ENCODE data around the gene MSI2.
A peak's percentile ranks its signal among the peaks of the same experiment; 100 is the strongest.

MSI2 gene

DNA sequence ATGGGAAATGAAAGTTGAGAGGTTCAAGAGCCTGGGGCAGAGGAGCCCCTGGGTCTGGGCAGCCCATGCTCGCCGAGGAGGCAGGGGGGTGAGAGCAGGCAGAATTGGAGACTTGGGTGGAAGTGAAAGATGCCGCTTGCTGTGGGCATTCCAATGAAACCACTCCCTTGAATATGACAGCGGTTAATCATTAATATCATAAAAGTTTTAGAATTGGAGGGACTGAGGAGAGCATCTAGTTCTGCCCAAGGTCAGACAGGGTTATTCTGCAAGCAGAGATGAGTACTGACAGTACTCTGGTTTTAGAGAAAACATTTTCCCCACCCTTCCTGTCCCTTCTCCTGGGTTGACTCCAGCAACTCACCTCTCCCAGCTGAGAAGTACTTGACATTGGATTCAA, 180.2 kb downstream of the MSI2 start:
- TF ChIP-seq OSR1 (CRISPR knock-in tag; IDR thresholded peaks at IDR 0.05) (no peak), ZNF8 (CRISPR knock-in tag; IDR thresholded peaks at IDR 0.05) (no peak), ZNF565 (CRISPR knock-in tag; conservative IDR thresholded peaks at IDR 0.05; ENCODE audit: low read depth) (no peak), ZFP30 (CRISPR knock-in tag; IDR thresholded peaks at IDR 0.05) (no peak)
- no peak for ATAC-seq

DNA sequence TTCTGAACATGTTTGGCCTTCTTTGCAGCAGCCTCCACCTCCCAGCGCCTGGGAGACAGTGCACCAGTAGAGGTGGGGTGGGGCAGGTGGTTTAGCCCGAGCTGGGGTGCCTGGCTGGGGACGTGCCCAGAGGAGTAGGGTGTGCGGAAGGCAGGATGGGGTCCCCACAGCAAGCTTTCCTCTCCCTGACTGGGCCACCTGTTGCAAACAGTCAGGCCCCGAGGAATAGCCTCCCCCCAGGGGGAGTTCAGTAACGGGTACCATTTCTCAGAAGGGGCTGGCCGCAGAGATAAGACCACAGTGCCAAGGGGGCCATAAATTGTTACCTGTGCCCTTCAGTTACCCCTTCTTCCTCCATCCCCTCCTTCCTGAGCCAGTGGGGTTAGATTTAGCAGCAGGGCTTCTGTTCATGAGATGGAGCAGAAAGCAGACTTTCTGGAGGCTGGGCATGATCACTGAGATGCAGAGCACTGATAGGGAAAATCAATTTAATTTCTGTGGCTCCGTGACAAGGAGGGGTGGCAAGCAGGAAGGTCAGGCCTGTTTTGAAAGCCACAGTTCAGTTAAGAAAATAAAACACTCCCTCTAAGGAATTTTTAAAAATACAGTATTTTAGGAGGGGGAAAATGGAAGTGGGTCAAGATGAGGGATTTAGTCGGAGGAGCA, 181.9 kb downstream of the MSI2 start:
- TF ChIP-seq, protein P1, sequence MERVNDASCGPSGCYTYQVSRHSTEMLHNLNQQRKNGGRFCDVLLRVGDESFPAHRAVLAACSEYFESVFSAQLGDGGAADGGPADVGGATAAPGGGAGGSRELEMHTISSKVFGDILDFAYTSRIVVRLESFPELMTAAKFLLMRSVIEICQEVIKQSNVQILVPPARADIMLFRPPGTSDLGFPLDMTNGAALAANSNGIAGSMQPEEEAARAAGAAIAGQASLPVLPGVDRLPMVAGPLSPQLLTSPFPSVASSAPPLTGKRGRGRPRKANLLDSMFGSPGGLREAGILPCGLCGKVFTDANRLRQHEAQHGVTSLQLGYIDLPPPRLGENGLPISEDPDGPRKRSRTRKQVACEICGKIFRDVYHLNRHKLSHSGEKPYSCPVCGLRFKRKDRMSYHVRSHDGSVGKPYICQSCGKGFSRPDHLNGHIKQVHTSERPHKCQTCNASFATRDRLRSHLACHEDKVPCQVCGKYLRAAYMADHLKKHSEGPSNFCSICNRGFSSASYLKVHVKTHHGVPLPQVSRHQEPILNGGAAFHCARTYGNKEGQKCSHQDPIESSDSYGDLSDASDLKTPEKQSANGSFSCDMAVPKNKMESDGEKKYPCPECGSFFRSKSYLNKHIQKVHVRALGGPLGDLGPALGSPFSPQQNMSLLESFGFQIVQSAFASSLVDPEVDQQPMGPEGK (CRISPR knock-in tag; IDR thresholded peaks at IDR 0.05; ENCODE audit: borderline replicate concordance) = no peak
- no peak for TF ChIP-seq ZC3H10 (CRISPR knock-in tag; IDR thresholded peaks at IDR 0.05)
- TF ChIP-seq, protein P2, sequence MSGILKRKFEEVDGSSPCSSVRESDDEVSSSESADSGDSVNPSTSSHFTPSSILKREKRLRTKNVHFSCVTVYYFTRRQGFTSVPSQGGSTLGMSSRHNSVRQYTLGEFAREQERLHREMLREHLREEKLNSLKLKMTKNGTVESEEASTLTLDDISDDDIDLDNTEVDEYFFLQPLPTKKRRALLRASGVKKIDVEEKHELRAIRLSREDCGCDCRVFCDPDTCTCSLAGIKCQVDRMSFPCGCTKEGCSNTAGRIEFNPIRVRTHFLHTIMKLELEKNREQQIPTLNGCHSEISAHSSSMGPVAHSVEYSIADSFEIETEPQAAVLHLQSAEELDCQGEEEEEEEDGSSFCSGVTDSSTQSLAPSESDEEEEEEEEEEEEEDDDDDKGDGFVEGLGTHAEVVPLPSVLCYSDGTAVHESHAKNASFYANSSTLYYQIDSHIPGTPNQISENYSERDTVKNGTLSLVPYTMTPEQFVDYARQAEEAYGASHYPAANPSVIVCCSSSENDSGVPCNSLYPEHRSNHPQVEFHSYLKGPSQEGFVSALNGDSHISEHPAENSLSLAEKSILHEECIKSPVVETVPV (CRISPR knock-in tag; IDR thresholded peaks at IDR 0.05) = no peak
- TF ChIP-seq SNAI2 (CRISPR knock-in tag; IDR thresholded peaks at IDR 0.05) = 0 out of 2 replicates have a peak, but pooled peaks have one; percentile 12
- TF ChIP-seq ZNF565 (CRISPR knock-in tag; conservative IDR thresholded peaks at IDR 0.05; ENCODE audit: low read depth) = no peak
- TF ChIP-seq ZNF70 (CRISPR knock-in tag; IDR thresholded peaks at IDR 0.05) = 0 out of 2 replicates have a peak, but pooled peaks have one; percentile 23
- TF ChIP-seq ESRRG (CRISPR knock-in tag; IDR thresholded peaks at IDR 0.05) = no peak
- no peak for TF ChIP-seq TOX (CRISPR knock-in tag; IDR thresholded peaks at IDR 0.05; ENCODE audit: borderline replicate concordance)
- TF ChIP-seq ZFP3 (CRISPR knock-in tag; IDR thresholded peaks at IDR 0.05) = peak; percentile 49; the same call in 1 of the 2 replicates
- peak; percentile 46 for TF ChIP-seq ISL1 (CRISPR knock-in tag; IDR thresholded peaks at IDR 0.05)
- peak; percentile 74; the same call in 1 of the 2 replicates for TF ChIP-seq TCF4 (CRISPR knock-in tag; IDR thresholded peaks at IDR 0.05; ENCODE audit: borderline replicate concordance)
- TF ChIP-seq, protein P3, sequence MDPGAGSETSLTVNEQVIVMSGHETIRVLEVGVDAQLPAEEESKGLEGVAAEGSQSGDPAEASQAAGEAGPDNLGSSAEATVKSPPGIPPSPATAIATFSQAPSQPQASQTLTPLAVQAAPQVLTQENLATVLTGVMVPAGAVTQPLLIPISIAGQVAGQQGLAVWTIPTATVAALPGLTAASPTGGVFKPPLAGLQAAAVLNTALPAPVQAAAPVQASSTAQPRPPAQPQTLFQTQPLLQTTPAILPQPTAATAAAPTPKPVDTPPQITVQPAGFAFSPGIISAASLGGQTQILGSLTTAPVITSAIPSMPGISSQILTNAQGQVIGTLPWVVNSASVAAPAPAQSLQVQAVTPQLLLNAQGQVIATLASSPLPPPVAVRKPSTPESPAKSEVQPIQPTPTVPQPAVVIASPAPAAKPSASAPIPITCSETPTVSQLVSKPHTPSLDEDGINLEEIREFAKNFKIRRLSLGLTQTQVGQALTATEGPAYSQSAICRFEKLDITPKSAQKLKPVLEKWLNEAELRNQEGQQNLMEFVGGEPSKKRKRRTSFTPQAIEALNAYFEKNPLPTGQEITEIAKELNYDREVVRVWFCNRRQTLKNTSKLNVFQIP (CRISPR knock-in tag; IDR thresholded peaks at IDR 0.05; ENCODE audit: borderline replicate concordance, low read depth) = no peak
- TF ChIP-seq, protein P4, sequence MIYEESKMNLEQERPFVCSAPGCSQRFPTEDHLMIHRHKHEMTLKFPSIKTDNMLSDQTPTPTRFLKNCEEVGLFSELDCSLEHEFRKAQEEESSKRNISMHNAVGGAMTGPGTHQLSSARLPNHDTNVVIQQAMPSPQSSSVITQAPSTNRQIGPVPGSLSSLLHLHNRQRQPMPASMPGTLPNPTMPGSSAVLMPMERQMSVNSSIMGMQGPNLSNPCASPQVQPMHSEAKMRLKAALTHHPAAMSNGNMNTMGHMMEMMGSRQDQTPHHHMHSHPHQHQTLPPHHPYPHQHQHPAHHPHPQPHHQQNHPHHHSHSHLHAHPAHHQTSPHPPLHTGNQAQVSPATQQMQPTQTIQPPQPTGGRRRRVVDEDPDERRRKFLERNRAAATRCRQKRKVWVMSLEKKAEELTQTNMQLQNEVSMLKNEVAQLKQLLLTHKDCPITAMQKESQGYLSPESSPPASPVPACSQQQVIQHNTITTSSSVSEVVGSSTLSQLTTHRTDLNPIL (CRISPR knock-in tag; IDR thresholded peaks at IDR 0.05; ENCODE audit: low read depth) = no peak
- TF ChIP-seq ZFP30 (CRISPR knock-in tag; IDR thresholded peaks at IDR 0.05) = no peak
- TF ChIP-seq ZNF8 (CRISPR knock-in tag; IDR thresholded peaks at IDR 0.05) = peak; percentile 65
- TF ChIP-seq PPARA (CRISPR knock-in tag; IDR thresholded peaks at IDR 0.05; ENCODE audit: borderline replicate concordance) = peak; percentile 12; the same call in 1 of the 2 replicates
- no peak for TF ChIP-seq ARNTL (CRISPR knock-in tag; IDR thresholded peaks at IDR 0.05; ENCODE audit: borderline replicate concordance, low read depth)
- TF ChIP-seq, protein P5, sequence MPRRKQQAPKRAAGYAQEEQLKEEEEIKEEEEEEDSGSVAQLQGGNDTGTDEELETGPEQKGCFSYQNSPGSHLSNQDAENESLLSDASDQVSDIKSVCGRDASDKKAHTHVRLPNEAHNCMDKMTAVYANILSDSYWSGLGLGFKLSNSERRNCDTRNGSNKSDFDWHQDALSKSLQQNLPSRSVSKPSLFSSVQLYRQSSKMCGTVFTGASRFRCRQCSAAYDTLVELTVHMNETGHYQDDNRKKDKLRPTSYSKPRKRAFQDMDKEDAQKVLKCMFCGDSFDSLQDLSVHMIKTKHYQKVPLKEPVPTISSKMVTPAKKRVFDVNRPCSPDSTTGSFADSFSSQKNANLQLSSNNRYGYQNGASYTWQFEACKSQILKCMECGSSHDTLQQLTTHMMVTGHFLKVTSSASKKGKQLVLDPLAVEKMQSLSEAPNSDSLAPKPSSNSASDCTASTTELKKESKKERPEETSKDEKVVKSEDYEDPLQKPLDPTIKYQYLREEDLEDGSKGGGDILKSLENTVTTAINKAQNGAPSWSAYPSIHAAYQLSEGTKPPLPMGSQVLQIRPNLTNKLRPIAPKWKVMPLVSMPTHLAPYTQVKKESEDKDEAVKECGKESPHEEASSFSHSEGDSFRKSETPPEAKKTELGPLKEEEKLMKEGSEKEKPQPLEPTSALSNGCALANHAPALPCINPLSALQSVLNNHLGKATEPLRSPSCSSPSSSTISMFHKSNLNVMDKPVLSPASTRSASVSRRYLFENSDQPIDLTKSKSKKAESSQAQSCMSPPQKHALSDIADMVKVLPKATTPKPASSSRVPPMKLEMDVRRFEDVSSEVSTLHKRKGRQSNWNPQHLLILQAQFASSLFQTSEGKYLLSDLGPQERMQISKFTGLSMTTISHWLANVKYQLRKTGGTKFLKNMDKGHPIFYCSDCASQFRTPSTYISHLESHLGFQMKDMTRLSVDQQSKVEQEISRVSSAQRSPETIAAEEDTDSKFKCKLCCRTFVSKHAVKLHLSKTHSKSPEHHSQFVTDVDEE (CRISPR knock-in tag; IDR thresholded peaks at IDR 0.05) = peak; percentile 75

DNA sequence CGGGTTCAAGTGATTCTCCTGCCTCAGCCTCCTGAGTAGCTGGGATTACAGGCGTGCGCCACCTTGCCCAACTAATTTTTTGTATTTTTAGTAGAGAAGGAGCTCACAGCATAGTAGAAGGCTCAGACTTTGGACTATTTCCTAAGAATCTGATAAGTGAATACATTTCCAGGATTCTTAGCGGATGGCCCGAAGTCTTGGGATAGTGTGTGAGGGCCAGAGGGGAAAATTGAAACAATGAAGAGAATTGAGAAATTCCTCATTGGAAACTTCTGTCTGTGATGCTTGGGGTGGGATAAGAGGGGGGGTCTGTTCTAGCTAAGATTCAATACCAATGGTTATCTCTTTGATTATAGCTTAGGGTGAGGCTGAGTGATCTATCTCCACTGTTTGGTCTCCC, 183.3 kb downstream of the MSI2 start:
- TF ChIP-seq ZNF70 (CRISPR knock-in tag; IDR thresholded peaks at IDR 0.05) = no peak
- TF ChIP-seq, protein P1 (CRISPR knock-in tag; IDR thresholded peaks at IDR 0.05; ENCODE audit: borderline replicate concordance) = no peak
- TF ChIP-seq OSR1 (CRISPR knock-in tag; IDR thresholded peaks at IDR 0.05) = no peak
- TF ChIP-seq, protein P3 (CRISPR knock-in tag; IDR thresholded peaks at IDR 0.05; ENCODE audit: borderline replicate concordance, low read depth) = no peak
- no peak for TF ChIP-seq ZNF8 (CRISPR knock-in tag; IDR thresholded peaks at IDR 0.05)
- TF ChIP-seq CSDC2 (CRISPR knock-in tag; IDR thresholded peaks at IDR 0.05) = no peak
- TF ChIP-seq PPARA (CRISPR knock-in tag; IDR thresholded peaks at IDR 0.05; ENCODE audit: borderline replicate concordance) = no peak
- no peak for TF ChIP-seq TCF4 (CRISPR knock-in tag; IDR thresholded peaks at IDR 0.05; ENCODE audit: borderline replicate concordance)
- TF ChIP-seq ZC3H10 (CRISPR knock-in tag; IDR thresholded peaks at IDR 0.05) = no peak
- no peak for TF ChIP-seq ARNTL (CRISPR knock-in tag; IDR thresholded peaks at IDR 0.05; ENCODE audit: borderline replicate concordance, low read depth)
- no peak for TF ChIP-seq TOX (CRISPR knock-in tag; IDR thresholded peaks at IDR 0.05; ENCODE audit: borderline replicate concordance)
- no peak for TF ChIP-seq ZFP3 (CRISPR knock-in tag; IDR thresholded peaks at IDR 0.05)

More for the DNA sequence above, 181.9 kb downstream of the MSI2 start:
- no peak for ATAC-seq

More for the DNA sequence above, 183.3 kb downstream of the MSI2 start:
- ATAC-seq = no peak
